ENCODE measurements around the gene PDCD4.
"Not testable (repeated sequence)": the region's sequence is repeated elsewhere in the genome, so short reads cannot be mapped to it uniquely, and the experiment has no call there.

The PDCD4 gene

GRCh38 chr10:110885932-110886674 is 14.4 kb downstream of the PDCD4 start:
- DNase-seq (ENCODE audit: low read depth), result no peak

- DNase-seq (ENCODE audit: low read depth), result no peak
Measured at GRCh38 chr10:110887560-110887959, 15.8 kb downstream of the PDCD4 start.

- DNase-seq (ENCODE audit: low read depth), result no peak
Measured at GRCh38 chr10:110892602-110893288, 21.0 kb downstream of the PDCD4 start.

- DNase-seq (ENCODE audit: low read depth), result no peak
Measured at GRCh38 chr10:110893559-110894179, 21.9 kb downstream of the PDCD4 start.

- no peak for DNase-seq (ENCODE audit: low read depth)
Measured at GRCh38 chr10:110897184-110897583, 25.5 kb downstream of the PDCD4 start.

GRCh38 chr10:110898391-110898790 is 26.7 kb downstream of the PDCD4 start:
- DNase-seq (ENCODE audit: low read depth), result no peak

GRCh38 chr10:110900983-110901382 is 29.3 kb downstream of the PDCD4 start:
- DNase-seq (ENCODE audit: low read depth), result no peak

GRCh38 chr10:110901954-110902819 is 30.5 kb downstream of the PDCD4 start:
- no peak for DNase-seq (ENCODE audit: low read depth)

- DNase-seq (ENCODE audit: low read depth), result no peak
Measured at GRCh38 chr10:110903280-110904278, 31.9 kb downstream of the PDCD4 start.

- no peak for DNase-seq (ENCODE audit: low read depth)
Measured at GRCh38 chr10:110910138-110910537, 38.4 kb downstream of the PDCD4 start.

GRCh38 chr10:110912374-110912773 is 40.6 kb downstream of the PDCD4 start:
- no peak for DNase-seq (ENCODE audit: low read depth)

- DNase-seq (ENCODE audit: low read depth), result no peak
Measured at GRCh38 chr10:110914431-110914830, 42.7 kb downstream of the PDCD4 start.

GRCh38 chr10:110915035-110915434 is 43.3 kb downstream of the PDCD4 start:
- DNase-seq (ENCODE audit: low read depth), result no peak

GRCh38 chr10:110915600-110915999 is 43.9 kb downstream of the PDCD4 start:
- not testable (repeated sequence) for DNase-seq (ENCODE audit: low read depth)

- DNase-seq (ENCODE audit: low read depth), result no peak
Measured at GRCh38 chr10:110916554-110917346, 45.0 kb downstream of the PDCD4 start.

GRCh38 chr10:110918269-110918642 is 46.5 kb downstream of the PDCD4 start:
- peak; percentile 69 for DNase-seq (ENCODE audit: low read depth)

GRCh38 chr10:110918643-110919348 is 47.1 kb downstream of the PDCD4 start, which contains the start of gene BBIP1:
Gene BBIP1, minus strand, starts transcription at chr10:110919180. Its CDS starts 1,023 bp downstream, at chr10:110918157.
- no peak for DNase-seq (ENCODE audit: low read depth)

- DNase-seq (ENCODE audit: low read depth), result peak; percentile 93
Measured at GRCh38 chr10:110919349-110919931, 47.7 kb downstream of the PDCD4 start, which contains the start of gene SHOC2. Gene SHOC2, plus strand, starts transcription at chr10:110919604. Its CDS starts 44,755 bp downstream, at chr10:110964359.

Data from stimulated activated CD8-positive, alpha-beta memory T cell treated with anti-CD3 and anti-CD28 coated beads, Interleukin-7, amount 100 ng/mL, for 24 hours (primary cell).